ENCODE data around the gene ZNF350. TPM values are rescaled to one million over a fixed set of nuclear protein-coding genes. Genes with fewer than 3 reads are reported as not detected.
"Not testable (repeated sequence)": the region's sequence is repeated elsewhere in the genome, so short reads cannot be mapped to it uniquely, and the experiment has no call there.

The ZNF350 gene
- total RNA-seq (10 to 100 TPM; 37.0 to 38.9 TPM), polyA plus RNA-seq (10 to 100 TPM; 22.4 to 24.9 TPM)

DNA sequence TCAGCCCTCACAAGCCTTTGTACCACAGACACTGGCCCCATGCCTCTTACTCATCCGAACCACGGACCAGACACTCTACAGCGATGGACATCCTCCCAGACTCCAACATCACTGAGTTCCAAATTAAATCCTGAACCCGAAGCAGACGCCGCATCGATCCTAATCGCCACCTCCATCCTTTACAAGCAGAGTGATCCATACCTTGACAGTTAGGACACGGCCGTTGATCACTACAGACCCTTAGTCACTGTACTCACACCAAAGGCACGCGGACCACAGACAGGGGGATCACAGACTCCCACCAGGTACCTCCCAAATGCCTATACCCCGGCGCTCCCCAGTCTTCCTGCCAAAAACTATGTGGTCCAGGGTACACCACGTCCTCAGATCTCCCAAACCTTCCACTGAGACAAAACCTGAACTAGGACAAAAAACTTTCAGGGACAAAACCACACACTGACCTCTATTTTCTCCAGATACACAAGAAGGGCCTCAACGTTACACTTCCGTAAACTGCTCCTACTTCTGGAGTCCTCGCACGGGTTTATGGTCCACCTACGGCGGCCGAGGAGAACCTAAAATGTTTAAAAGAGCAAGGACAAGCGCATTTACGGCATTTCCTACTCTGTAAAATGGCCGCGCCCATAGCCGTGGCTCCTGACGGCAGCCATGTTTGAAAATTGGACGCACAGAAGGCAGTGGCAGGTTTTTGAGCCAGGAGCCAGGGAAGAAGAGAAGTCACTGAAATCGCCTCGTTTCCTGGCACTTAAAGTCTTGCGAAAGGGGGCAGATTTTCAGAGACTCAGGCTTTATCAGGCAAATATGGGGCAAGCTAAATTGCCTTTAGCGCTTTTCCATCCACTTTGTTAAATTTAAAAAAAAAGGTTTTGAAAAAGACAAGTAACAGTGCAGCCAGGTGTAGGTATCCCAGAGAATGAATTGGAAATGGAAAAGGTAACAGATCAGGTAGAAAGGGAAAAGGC lies at the start of gene ZNF350:
ZNF350 (minus strand) TSS at position 532 of the 983 bp plus-strand sequence. CDS start 12,480 bp downstream, outside the sequence.
- ChIA-PET CTCF (ENCODE audit: partially characterized antibody) (no interaction called here), POLR2A (ENCODE audit: partially characterized antibody) (interaction anchor here (0.9 to 2.0 kb wide), 3 partner anchors 21 to 83 kb away, joined by 3 to 9 read pairs (median 4); partner anchors contain the start of genes ZNF614 and ZNF615)
- no peaks in the 10 kb centered on the region for H3K27me3 ChIP-seq (ENCODE audit: insufficient read depth, low read length)
- peaks cover 11% of the 10 kb centered on the region for H3K4me1 ChIP-seq (ENCODE audit: insufficient read depth, low read length)
- H3K4me3 ChIP-seq (ENCODE audit: low read length in 2 of 2), result peak within 1 kb of the TSS; percentile 57 to 98
- H3K4me1 Mint-ChIP-seq, result peaks cover 9 to 32% (median 12%) of the 10 kb centered on the region in 4 donors
- H3K27ac Mint-ChIP-seq, result peak within 1 kb of the TSS; percentile 81 to 98 (median 94)
- peak within 1 kb of the TSS; percentile 94 to 100 (median 98) for H3K4me3 Mint-ChIP-seq
- no peaks in the 10 kb centered on the region for H3K36me3 ChIP-seq (ENCODE audit: insufficient read depth, low read length)
- H3K27me3 Mint-ChIP-seq, result no peaks in the 10 kb centered on the region
- H3K9me3 Mint-ChIP-seq, result peaks cover 7 to 90% (median 72%) of the 10 kb centered on the region in 8 donors
- peak within 1 kb of the TSS; percentile 74 for H3K27ac ChIP-seq (ENCODE audit: low read depth, low read length)
- DNase-seq, result peak; percentile 88 to 96 (median 89)
- peaks cover 46 to 55% of the 10 kb centered on the region in 2 donors for H3K36me3 Mint-ChIP-seq
- intact Hi-C loops (cut with micrococcal nuclease), result loop anchor here (1.0 kb wide), 5 partner anchors 22 to 81 kb away; partner anchors contain the start of genes ZNF613, ZNF614, ZNF615 and ZNF649
- peaks cover 0 to 27% of the 10 kb centered on the region in 2 donors for H3K9me3 ChIP-seq (ENCODE audit: control insufficient read depth in 1 of 2, low read length in 2 of 2)

DNA sequence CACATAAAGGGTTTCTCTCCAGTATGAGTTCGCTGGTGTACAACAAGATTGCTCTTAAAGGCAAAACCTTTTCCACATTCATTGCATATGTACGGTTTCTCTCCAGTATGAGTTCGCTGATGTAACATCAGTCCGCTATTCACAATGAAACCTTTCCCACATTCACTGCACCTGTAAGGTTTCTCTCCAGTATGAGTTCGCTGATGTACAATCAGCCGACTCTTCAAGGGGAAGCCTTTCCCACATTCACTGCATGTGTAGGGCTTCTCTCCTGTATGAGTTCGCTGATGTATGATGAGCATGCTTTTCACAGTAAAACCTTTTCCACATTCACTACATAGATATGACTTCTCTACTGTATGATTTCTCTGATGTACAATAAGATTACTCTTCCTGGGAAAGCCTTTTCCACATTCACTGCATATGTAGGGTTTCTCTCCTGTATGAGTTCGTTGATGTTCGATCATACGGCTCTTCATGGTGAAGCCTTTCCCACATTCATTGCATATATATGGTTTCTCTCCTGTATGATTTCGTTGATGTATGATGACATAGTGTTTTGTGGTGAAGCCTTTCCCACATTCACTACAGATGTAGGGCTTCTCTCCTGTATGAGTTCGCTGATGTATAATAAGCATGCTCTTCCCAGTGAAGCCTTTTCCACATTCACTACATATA lies 47.5 kb upstream of the ZNF350 start:
- intact Hi-C loops (cut with micrococcal nuclease), result no loop called here
- Histone ChIP-seq H3K4me1 (ENCODE audit: insufficient read depth, low read length) (peaks cover 1% of the 10 kb centered on the region), H3K4me3 (ENCODE audit: low read length in 2 of 2) (peak overlapping the region; percentile 8 to 27), H3K27ac (ENCODE audit: low read depth, low read length) (no peak overlapping the region), H3K27me3 (ENCODE audit: insufficient read depth, low read length) (no peaks in the 10 kb centered on the region), H3K36me3 (ENCODE audit: insufficient read depth, low read length) (peaks cover 36% of the 10 kb centered on the region), H3K9me3 (ENCODE audit: control insufficient read depth in 1 of 2, low read length in 2 of 2) (peaks cover 17 to 66% of the 10 kb centered on the region in 2 donors)
- no peak overlapping the region for H3K27ac Mint-ChIP-seq
- H3K4me1 Mint-ChIP-seq, result no peaks in the 10 kb centered on the region
- no peak for DNase-seq
- no peak overlapping the region for H3K4me3 Mint-ChIP-seq
- H3K36me3 Mint-ChIP-seq, result peaks cover 51 to 60% of the 10 kb centered on the region in 2 donors
- no peaks in the 10 kb centered on the region for H3K27me3 Mint-ChIP-seq
- peaks cover 0 to 92% (median 85%) of the 10 kb centered on the region in 8 donors for H3K9me3 Mint-ChIP-seq
- ChIA-PET CTCF (ENCODE audit: partially characterized antibody) (no interaction called here), POLR2A (ENCODE audit: partially characterized antibody) (no interaction called here)

DNA sequence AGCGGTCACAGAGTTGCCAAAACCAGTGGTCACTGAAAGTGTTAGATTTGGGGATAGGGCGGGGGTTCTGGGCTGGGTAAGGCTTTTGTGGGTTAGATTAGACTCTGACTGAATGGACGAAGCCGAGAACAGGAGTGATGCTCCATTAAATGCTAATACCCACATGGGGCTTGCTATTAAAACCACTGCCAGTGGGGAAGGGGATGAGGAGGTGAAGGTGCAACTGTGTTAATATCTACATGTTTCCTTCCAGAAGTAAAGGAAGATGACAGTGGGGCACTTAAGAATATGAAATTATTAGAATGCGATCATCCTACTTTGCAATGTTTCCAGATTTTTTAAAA lies 42.1 kb upstream of the ZNF350 start:
- Histone ChIP-seq H3K27me3 (ENCODE audit: insufficient read depth, low read length) (no peaks in the 10 kb centered on the region), H3K27ac (ENCODE audit: low read depth, low read length) (peak overlapping the region; percentile 89), H3K4me1 (ENCODE audit: insufficient read depth, low read length) (peaks cover 18% of the 10 kb centered on the region), H3K4me3 (ENCODE audit: low read length in 2 of 2) (peak overlapping the region; percentile 77 to 96), H3K9me3 (ENCODE audit: control insufficient read depth in 1 of 2, low read length in 2 of 2) (peaks cover 13 to 42% of the 10 kb centered on the region in 2 donors), H3K36me3 (ENCODE audit: insufficient read depth, low read length) (peaks cover 19% of the 10 kb centered on the region)
- ChIA-PET POLR2A (ENCODE audit: partially characterized antibody) (interaction anchor here (1.0 to 2.2 kb wide), 7 partner anchors 14 to 929 kb away, joined by 3 to 39 read pairs (median 3); partner anchors contain the start of genes ZNF432, ZNF613 and ZNF615), CTCF (ENCODE audit: partially characterized antibody) (interaction anchor here (0.9 kb wide), 1 partner anchor 20 kb away, joined by 5 read pairs; the partner anchor contains the start of gene ZNF615)
- peak overlapping the region; percentile 91 to 99 (median 96) for H3K27ac Mint-ChIP-seq
- intact Hi-C loops (cut with micrococcal nuclease), result loop anchor here (1.0 to 10.0 kb wide), 5 partner anchors 20 to 266 kb away; partner anchors contain the start of genes ZNF350, ZNF480, ZNF615 and ZNF649
- H3K4me3 Mint-ChIP-seq, result peak overlapping the region; percentile 90 to 99 (median 94)
- peaks cover 42 to 59% of the 10 kb centered on the region in 2 donors for H3K36me3 Mint-ChIP-seq
- peaks cover 16 to 33% (median 23%) of the 10 kb centered on the region in 4 donors for H3K4me1 Mint-ChIP-seq
- DNase-seq, result no peak
- peaks cover 3 to 82% (median 64%) of the 10 kb centered on the region in 8 donors for H3K9me3 Mint-ChIP-seq
- no peaks in the 10 kb centered on the region for H3K27me3 Mint-ChIP-seq

DNA sequence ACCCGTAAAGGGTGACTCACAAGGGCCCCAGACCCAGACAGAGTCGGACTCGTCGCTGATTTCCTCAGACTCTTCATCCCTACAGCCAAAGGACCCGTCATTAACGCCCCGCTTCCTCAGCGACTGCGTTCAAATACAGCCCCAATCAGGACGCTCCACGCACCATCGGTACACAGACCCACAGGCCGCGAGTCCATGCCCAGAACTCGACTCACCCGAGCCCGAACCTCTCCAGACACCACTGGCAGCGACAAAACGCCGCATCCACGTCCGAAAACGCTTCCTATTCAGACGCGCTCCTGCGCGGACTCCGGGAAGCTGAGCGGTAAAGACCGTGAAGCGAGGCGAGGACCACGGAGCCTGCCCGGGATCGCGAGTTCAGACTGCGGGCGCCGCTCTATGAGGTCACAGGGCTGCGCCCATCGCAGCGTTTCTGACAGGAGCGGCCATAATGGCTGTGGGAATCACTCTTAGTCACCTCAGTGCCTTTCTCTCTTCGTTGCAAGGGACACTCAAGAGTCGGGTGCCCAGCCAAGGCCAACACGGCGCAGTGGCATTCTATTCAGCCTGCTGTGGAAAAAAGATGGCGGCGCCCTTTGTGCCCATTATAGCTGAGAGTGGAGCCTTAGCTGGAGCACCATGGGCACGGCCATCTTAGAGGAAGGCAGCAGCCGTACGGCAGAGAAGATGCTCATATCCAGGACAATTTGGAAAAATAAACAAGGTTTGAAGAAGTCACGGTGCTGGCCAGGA lies 41.6 kb upstream of the ZNF350 start, which contains the start of gene ZNF614:
ZNF614 (minus strand) TSS at position 353 of the 753 bp plus-strand sequence. CDS start 2,634 bp downstream, outside the sequence.
- Mint-ChIP-seq H3K36me3 (peaks cover 48 to 62% of the 10 kb centered on the region in 2 donors), H3K4me3 (peak within 1 kb of the TSS; percentile 90 to 99 (median 94)), H3K9me3 (peaks cover 3 to 82% (median 64%) of the 10 kb centered on the region in 8 donors), H3K4me1 (peaks cover 16 to 33% (median 23%) of the 10 kb centered on the region in 4 donors), H3K27ac (peak within 1 kb of the TSS; percentile 91 to 99 (median 96)), H3K27me3 (no peaks in the 10 kb centered on the region)
- Histone ChIP-seq H3K4me1 (ENCODE audit: insufficient read depth, low read length) (peaks cover 18% of the 10 kb centered on the region), H3K9me3 (ENCODE audit: control insufficient read depth in 1 of 2, low read length in 2 of 2) (peaks cover 13 to 42% of the 10 kb centered on the region in 2 donors), H3K27me3 (ENCODE audit: insufficient read depth, low read length) (no peaks in the 10 kb centered on the region), H3K27ac (ENCODE audit: low read depth, low read length) (peak within 1 kb of the TSS; percentile 89), H3K4me3 (ENCODE audit: low read length in 2 of 2) (peak within 1 kb of the TSS; percentile 77 to 96), H3K36me3 (ENCODE audit: insufficient read depth, low read length) (peaks cover 24% of the 10 kb centered on the region)
- peak; percentile 85 to 93 (median 89) for DNase-seq
- intact Hi-C loops (cut with micrococcal nuclease), result loop anchor here (1.0 to 10.0 kb wide), 5 partner anchors 20 to 267 kb away; partner anchors contain the start of genes ZNF350, ZNF480, ZNF615 and ZNF649
- ChIA-PET CTCF (ENCODE audit: partially characterized antibody) (interaction anchor here (0.9 kb wide), 1 partner anchor 20 kb away, joined by 5 read pairs; the partner anchor contains the start of gene ZNF615), POLR2A (ENCODE audit: partially characterized antibody) (interaction anchor here (1.0 to 2.2 kb wide), 7 partner anchors 13 to 929 kb away, joined by 3 to 39 read pairs (median 3); partner anchors contain the start of genes ZNF432, ZNF613 and ZNF615)

DNA sequence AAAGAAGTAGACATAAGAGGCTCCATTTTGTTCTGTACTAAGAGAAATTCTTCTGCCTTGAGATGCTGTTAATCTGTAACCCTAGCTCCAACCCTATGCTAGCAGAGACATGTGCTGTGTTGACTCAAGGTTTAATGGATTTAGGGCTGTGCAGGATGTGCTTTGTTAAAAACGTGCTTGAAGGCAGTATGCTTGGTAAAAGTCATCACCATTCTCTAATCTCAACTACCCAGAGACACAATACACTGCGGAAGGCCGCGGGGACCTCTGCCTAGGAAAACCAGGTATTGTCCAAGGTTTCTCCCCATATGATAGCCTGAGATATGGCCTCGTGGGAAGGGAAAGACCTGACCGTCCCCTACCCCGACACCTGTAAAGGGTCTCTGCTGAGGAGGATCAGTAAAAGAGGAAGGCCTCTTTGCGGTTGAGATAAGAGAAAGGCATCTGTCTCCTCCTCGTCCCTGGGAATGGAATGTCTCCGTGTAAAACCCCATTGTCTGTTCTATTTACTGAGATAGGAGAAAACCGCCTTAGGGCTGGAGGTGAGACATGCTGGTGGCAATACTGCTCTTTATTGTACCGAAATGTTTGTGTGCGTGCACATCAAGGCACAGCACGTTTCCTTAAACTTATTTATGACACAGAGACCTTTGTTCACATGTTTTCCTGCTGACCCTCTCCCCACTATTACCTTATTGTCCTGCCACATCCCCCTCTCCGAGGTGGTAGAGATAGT lies 39.8 kb upstream of the ZNF350 start:
- H3K9me3 Mint-ChIP-seq, result peaks cover 3 to 77% (median 65%) of the 10 kb centered on the region in 8 donors
- H3K27me3 Mint-ChIP-seq; CTCF ChIA-PET (ENCODE audit: partially characterized antibody); POLR2A ChIA-PET (ENCODE audit: partially characterized antibody); H3K4me3 ChIP-seq (ENCODE audit: low read length in 2 of 2); H3K27me3 ChIP-seq (ENCODE audit: insufficient read depth, low read length); H3K27ac ChIP-seq (ENCODE audit: low read depth, low read length); DNase-seq: not testable (repeated sequence)
- H3K36me3 Mint-ChIP-seq, result peaks cover 63 to 67% of the 10 kb centered on the region in 2 donors
- Histone ChIP-seq H3K9me3 (ENCODE audit: control insufficient read depth in 1 of 2, low read length in 2 of 2) (peaks cover 10 to 29% of the 10 kb centered on the region in 2 donors), H3K4me1 (ENCODE audit: insufficient read depth, low read length) (peaks cover 18% of the 10 kb centered on the region), H3K36me3 (ENCODE audit: insufficient read depth, low read length) (peaks cover 28% of the 10 kb centered on the region)
- peaks cover 16 to 33% (median 23%) of the 10 kb centered on the region in 4 donors for H3K4me1 Mint-ChIP-seq
- peak overlapping the region in 7 of 8 donors; percentile 5 to 93 (median 25) for H3K4me3 Mint-ChIP-seq
- intact Hi-C loops (cut with micrococcal nuclease), result loop anchor here (10.0 kb wide), 1 partner anchor 268 kb away; the partner anchor contains the start of gene ZNF480
- H3K27ac Mint-ChIP-seq, result peak overlapping the region in 3 of 7 donors; percentile 13 to 91 (median 24)

All from CD4-positive, alpha-beta memory T cell (primary cell).